Prostate gland (tissue), 2 donors: ENCODE measurements around the gene SDC1. TPM values are rescaled to one million over a fixed set of nuclear protein-coding genes. Genes with fewer than 3 reads are reported as not detected.

ENCODE experiments used
- DNase-seq: peaks from one replicate; pipeline ENCODE4 v3.0.0-alpha.2; 2019; ENCODE audit warnings: low spot score
- H3K27ac ChIP-seq, 2 donors: fragments of 200-600 bp; sonication (generic); 2 replicates each; pipeline ENCODE4 v1.5.1; 2017 to 2019
- H3K27me3 ChIP-seq: fragments of 200-600 bp; sonication (generic); replicated peaks from 2 replicates; pipeline ENCODE4 v1.5.1; 2019; ENCODE audit not compliant: insufficient read depth
- H3K36me3 ChIP-seq, 2 donors: fragments of 200-600 bp; sonication (generic); 1 replicate in 1 of 2; 2 replicates in 1 of 2; pipeline versions ENCODE4 v1.5.1 to v1.8.1; 2017 to 2019
- H3K4me1 ChIP-seq: fragments of 200-600 bp; sonication (generic); replicated peaks from 2 replicates; pipeline ENCODE4 v1.5.1; 2019
- H3K4me3 ChIP-seq, 2 donors: fragments of 200-600 bp; sonication (generic); 2 replicates each; pipeline ENCODE4 v1.5.1; 2017 to 2019
- H3K9me3 ChIP-seq: fragments of 200-600 bp; sonication (generic); 2 replicates; pipeline ENCODE4 v1.5.1; 2017
- POLR2A ChIP-seq: fragments of 450-650 bp; IDR thresholded peaks from one replicate; pipeline ENCODE4 v1.6.1; 2016; ENCODE audit warnings: antibody characterized with exemption, mild to moderate bottlenecking
- POLR2AphosphoS5 ChIP-seq: sonication (generic); formaldehyde crosslinking; IDR thresholded peaks from one replicate; pipeline ENCODE4 v1.6.1; 2017; ENCODE audit warnings: antibody characterized with exemption
- WGBS: methylation state at CpG from one replicate; pipeline ENCODE4 v1.1.5; 2018; 5-methylcytosine and 5-hydroxymethylcytosine counted together
- intact Hi-C: fragments of 100-400 bp; cut with DNase I; formaldehyde crosslinking; loops from one replicate; pipeline ENCODE4 v1.14.2; 2022
- total RNA-seq, 2 donors: library from RNA; depleted of rRNA; stranded (reverse); fragments of >200 nt; gene quantifications; one replicate each; pipeline ENCODE4 v1.1.0, GENCODE V29; 2016
- TF ChIP-seq, protein P1 (sequence below), 4 experiments: fragments of 200-600 bp in 2 of 4; fragments of 450-650 bp in 2 of 4; sonication (generic) in 2 of 4; IDR thresholded peaks; 1 replicate in 3 of 4; 2 replicates in 1 of 4; pipeline ENCODE4 v1.5.1; 2016 to 2019; ENCODE audit warnings: antibody characterized with exemption in 4 of 4, mild to moderate bottlenecking in 2 of 4, moderate library complexity in 2 of 4

The SDC1 gene
- total RNA-seq, 2 donors from 2014 or later: 103 to 167 TPM

DNA sequence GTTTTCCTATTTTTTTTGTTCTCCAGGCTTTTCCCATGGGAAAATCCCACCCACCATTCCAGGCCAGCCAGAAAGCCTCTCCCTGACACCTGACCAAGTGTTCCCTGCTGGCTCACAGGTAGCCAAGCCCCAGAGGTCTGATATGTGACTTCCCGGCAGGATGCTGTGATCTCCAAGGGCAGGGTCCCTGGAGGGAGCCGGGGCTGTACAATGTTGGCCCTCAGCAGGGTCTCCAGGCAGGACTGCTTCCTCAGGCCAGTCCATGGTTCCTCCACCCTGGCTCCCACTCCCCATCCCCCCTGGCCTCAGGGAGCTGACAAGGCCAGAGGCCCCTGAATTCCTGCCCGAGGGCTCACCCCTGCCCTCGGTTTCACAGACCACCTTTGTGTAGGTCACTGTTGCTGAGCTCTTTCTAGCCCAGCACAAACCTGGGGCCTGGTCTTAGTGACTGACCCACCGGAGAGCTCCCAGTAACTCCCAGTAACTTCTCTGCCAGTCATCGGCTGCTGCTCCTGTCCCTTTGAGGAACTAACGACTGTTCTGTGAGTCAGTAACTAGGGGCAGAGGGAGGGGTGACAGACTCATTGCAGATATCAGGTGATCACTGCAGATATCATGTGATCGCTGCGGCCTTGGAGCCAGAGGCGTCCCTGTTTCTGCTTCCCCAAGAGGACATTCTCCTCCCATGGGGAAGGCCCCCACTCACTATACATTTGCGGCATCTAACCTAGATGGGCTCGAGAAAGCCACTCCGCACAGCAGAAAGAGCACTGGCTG lies 38.7 kb downstream of the SDC1 start:
- H3K27ac ChIP-seq: no peak overlapping the region
- no peak for TF ChIP-seq POLR2AphosphoS5
- TF ChIP-seq POLR2A: peak; percentile 28
- H3K36me3 ChIP-seq: no peaks in the 10 kb centered on the region
- H3K4me3 ChIP-seq: no peak overlapping the region
- 90% methylated on average over 13 of the region's 13 CpGs for WGBS
- H3K9me3 ChIP-seq: no peaks in the 10 kb centered on the region
- intact Hi-C loops: no loop called here
- peaks cover 3% of the 10 kb centered on the region for H3K4me1 ChIP-seq
- H3K27me3 ChIP-seq: no peaks in the 10 kb centered on the region
- DNase-seq: no peak

DNA sequence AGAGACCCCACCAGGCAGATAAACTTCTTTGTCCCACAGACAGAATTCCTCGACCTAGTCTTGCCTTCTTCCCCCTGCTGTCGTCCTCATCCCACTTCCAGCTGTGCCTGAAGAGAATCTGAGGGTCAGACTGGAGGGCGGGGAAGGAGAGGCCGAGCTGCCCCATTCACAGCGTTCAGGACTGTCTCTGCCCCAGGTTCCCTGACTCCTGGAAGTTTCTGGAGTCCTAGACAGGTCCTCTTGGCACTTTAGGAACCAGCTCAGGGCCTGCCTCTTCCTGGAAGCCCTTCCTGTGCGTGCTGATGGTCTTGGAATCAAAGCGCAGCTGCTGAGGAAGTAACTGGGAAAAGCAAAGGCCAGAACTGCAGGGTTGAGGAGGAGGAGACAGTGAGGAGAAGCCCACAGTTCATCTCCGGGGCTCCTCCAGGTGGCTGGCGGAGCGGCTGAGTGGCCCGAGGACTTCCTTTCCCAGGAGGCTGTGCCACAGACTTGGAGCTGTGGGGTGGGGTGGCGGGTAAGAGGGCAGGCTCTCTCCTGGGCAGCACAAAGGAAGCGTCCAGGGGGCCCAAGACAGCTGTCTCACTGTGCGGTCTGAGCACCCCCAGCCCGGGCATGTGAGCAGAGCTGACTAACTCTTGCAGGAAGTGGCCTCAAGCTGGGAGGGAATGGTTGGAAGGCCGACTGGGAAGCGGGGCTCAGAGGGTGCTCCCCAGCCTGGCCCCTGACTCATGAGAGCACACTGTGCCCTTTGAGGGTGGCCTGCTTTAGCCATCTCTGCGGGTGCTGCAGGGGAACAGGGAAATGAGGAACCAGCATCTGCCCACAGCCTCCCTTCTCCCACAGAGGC lies 39.5 kb downstream of the SDC1 start:
- H3K27ac ChIP-seq: no peak overlapping the region
- H3K27me3 ChIP-seq: no peaks in the 10 kb centered on the region
- TF ChIP-seq POLR2AphosphoS5: no peak
- no peak for TF ChIP-seq POLR2A
- TF ChIP-seq, protein P1, sequence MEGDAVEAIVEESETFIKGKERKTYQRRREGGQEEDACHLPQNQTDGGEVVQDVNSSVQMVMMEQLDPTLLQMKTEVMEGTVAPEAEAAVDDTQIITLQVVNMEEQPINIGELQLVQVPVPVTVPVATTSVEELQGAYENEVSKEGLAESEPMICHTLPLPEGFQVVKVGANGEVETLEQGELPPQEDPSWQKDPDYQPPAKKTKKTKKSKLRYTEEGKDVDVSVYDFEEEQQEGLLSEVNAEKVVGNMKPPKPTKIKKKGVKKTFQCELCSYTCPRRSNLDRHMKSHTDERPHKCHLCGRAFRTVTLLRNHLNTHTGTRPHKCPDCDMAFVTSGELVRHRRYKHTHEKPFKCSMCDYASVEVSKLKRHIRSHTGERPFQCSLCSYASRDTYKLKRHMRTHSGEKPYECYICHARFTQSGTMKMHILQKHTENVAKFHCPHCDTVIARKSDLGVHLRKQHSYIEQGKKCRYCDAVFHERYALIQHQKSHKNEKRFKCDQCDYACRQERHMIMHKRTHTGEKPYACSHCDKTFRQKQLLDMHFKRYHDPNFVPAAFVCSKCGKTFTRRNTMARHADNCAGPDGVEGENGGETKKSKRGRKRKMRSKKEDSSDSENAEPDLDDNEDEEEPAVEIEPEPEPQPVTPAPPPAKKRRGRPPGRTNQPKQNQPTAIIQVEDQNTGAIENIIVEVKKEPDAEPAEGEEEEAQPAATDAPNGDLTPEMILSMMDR (IDR thresholded peaks at IDR 0.05): no peak
- 82% methylated on average over 18 of the region's 18 CpGs for WGBS
- peaks cover 3% of the 10 kb centered on the region for H3K4me1 ChIP-seq
- intact Hi-C loops: no loop called here
- no peaks in the 10 kb centered on the region for H3K36me3 ChIP-seq
- no peaks in the 10 kb centered on the region for H3K9me3 ChIP-seq
- H3K4me3 ChIP-seq: no peak overlapping the region
- no peak for DNase-seq

DNA sequence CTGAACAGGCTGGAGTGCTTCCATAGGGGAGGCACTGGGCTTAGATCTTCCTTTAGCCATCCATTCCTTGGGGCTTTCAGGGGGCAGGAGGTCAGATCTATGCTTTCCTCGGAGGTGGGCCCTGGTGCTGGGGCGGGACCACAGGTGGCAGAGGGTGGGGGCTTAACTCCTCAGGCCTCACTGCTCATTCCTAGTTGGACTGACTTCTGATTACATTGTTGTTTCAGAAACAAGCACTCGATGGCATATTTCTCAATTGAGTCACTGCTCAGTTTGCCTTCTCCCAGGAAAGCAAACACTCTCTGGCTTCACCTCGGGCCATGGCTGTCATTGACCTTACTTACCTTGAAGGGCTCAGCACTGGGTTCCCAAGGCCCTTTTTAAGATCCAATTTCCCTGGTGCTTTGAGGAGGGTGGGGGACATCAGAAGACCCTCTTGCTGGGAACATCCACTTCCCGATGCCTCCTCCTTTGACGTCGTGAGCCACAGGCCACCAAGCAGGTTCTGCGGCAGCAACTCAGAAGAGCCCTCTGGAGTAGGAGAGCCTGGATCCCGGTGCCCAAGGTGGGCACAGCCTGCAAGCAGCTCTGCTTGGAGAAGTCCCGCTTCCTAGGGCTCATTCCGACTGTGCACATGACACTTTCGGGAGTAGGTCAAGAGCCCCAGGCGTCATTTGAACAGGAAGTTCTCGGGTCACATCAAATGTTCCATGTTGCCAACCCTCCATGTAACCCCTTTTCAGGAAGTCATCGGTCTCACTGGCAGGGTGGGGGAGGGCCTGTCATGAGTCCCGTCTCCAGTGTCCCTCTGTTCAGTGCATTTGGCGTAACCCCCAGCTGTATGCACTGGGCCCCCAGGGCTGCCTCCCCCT lies 40.6 kb downstream of the SDC1 start:
- Histone ChIP-seq H3K4me3 (no peak overlapping the region), H3K9me3 (no peaks in the 10 kb centered on the region), H3K27ac (no peak overlapping the region), H3K4me1 (peaks cover 3% of the 10 kb centered on the region), H3K36me3 (no peaks in the 10 kb centered on the region), H3K27me3 (no peaks in the 10 kb centered on the region)
- TF ChIP-seq POLR2AphosphoS5: no peak
- no peak for TF ChIP-seq POLR2A
- TF ChIP-seq, protein P1 (IDR thresholded peaks at IDR 0.05): no peak
- 69% methylated on average over 15 of the region's 17 CpGs for whole genome bisulfite sequencing
- intact Hi-C loops: no loop called here
- no peak for DNase-seq

DNA sequence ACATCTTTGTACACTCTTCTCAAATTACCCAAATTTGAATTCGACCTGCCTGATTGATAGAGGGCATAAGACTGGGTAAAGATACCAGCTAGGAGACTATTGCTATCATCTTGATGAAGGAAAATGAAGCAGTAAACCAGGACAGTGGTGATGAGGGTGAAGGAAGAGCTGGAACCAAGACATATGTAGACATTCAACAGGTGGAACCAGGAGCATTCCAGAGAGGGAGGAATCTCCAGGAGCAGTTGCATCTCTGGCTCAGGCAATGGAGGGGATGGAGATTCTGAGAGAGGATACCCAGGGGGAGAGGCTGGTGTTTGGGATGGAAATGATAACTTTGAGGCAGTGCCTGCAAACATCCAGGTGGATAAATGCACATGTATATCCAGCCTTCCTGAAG lies 41.6 kb downstream of the SDC1 start:
- Histone ChIP-seq H3K36me3 (no peaks in the 10 kb centered on the region), H3K27me3 (no peaks in the 10 kb centered on the region), H3K9me3 (no peaks in the 10 kb centered on the region), H3K27ac (no peak overlapping the region), H3K4me1 (peaks cover 3% of the 10 kb centered on the region), H3K4me3 (no peak overlapping the region)
- no peak for TF ChIP-seq POLR2A
- TF ChIP-seq, protein P1 (IDR thresholded peaks at IDR 0.05): no peak
- TF ChIP-seq POLR2AphosphoS5: no peak
- intact Hi-C loops: no loop called here
- 79% methylated on average over 1 of the region's 1 CpG for WGBS
- no peak for DNase-seq
